WTC11 (cell line): ENCODE data around the gene ERAS. TPM values are rescaled to one million over a fixed set of nuclear protein-coding genes. Genes with fewer than 3 reads are reported as not detected.
A peak's percentile ranks its signal among the peaks of the same experiment; 100 is the strongest.

Experiments used
- ATAC-seq: fragments of 200-7000 bp; cut with Tn5 transposase; 2 replicates; pipeline ENCODE4 v1.10.0; 2021; ENCODE audit warnings: mild to moderate bottlenecking, moderate library complexity
- CTCF ChIA-PET: fragments of 300-600 bp; sonication (Branson Sonifier 250); formaldehyde crosslinking; loops from one replicate; lab custom pipeline; 2021; ENCODE audit warnings: antibody characterized with exemption; lab: Charles Lee
- POLR2A ChIA-PET: fragments of 350-600 bp; sonication (Branson Sonifier 250); formaldehyde crosslinking; loops from one replicate; lab custom pipeline; 2021; ENCODE audit warnings: antibody characterized with exemption; lab: Charles Lee
- DNase-seq: peaks from one replicate; pipeline ENCODE4 v3.0.0; 2021; ENCODE audit warnings: low spot score
- H3K27ac Mint-ChIP-seq: 2 replicates; pipeline ENCODE4 v1.8.0; 2021; ENCODE audit warnings: mixed read lengths
- H3K27me3 Mint-ChIP-seq: 2 replicates; pipeline ENCODE4 v1.8.0; 2021; ENCODE audit warnings: low read depth, mild to moderate bottlenecking, moderate library complexity, mixed read lengths
- H3K36me3 Mint-ChIP-seq: 2 replicates; pipeline ENCODE4 v1.8.0; 2021; ENCODE audit warnings: mixed read lengths
- H3K4me1 Mint-ChIP-seq: 2 replicates; pipeline ENCODE4 v1.8.0; 2022; ENCODE audit warnings: mixed read lengths
- H3K4me3 Mint-ChIP-seq: 2 replicates; pipeline ENCODE4 v1.8.0; 2021; ENCODE audit warnings: mild to moderate bottlenecking, moderate library complexity, mixed read lengths
- H3K9me3 Mint-ChIP-seq: 2 replicates; pipeline ENCODE4 v1.8.0; 2021; ENCODE audit warnings: mixed read lengths
- ETV6 ChIP-seq: sonication (generic); formaldehyde crosslinking; IDR thresholded peaks from 2 replicates; pipeline ENCODE4 v1.8.1; 2022; ENCODE audit warnings: mild to moderate bottlenecking, missing genetic modification reagents
- FOXJ3 ChIP-seq: sonication (generic); formaldehyde crosslinking; IDR thresholded peaks from 2 replicates; pipeline ENCODE4 v1.9.0; 2021; ENCODE audit warnings: missing genetic modification reagents, mild to moderate bottlenecking, borderline replicate concordance
- GTF2I ChIP-seq: fragments of 250-450 bp; sonication (Bioruptor Pico); conservative IDR thresholded peaks from 2 replicates; pipeline ENCODE4 v1.4.0; 2021; ENCODE audit warnings: mild to moderate bottlenecking
- HMGA2 ChIP-seq: fragments of 250-450 bp; sonication (Bioruptor Pico); IDR thresholded peaks from 2 replicates; pipeline ENCODE4 v1.4.0; 2021; ENCODE audit warnings: mild to moderate bottlenecking, moderate library complexity
- MLX ChIP-seq: sonication (generic); formaldehyde crosslinking; IDR thresholded peaks from 2 replicates; pipeline ENCODE4 v1.8.1; 2023; ENCODE audit warnings: mild to moderate bottlenecking, missing genetic modification reagents, moderate library complexity
- NFYB ChIP-seq: sonication (generic); formaldehyde crosslinking; conservative IDR thresholded peaks from 2 replicates; pipeline ENCODE4 v1.8.0; 2022; ENCODE audit warnings: low read depth, missing genetic modification reagents
- PRRX2 ChIP-seq: fragments of 250-450 bp; sonication (Bioruptor Pico); IDR thresholded peaks from 2 replicates; pipeline ENCODE4 v1.8.0; 2021; ENCODE audit warnings: mild to moderate bottlenecking
- RORB ChIP-seq: fragments of 250-450 bp; sonication (Bioruptor Pico); IDR thresholded peaks from 2 replicates; pipeline ENCODE4 v1.9.0; 2021; ENCODE audit warnings: mild to moderate bottlenecking
- SMAD3 ChIP-seq: sonication (generic); formaldehyde crosslinking; IDR thresholded peaks from 2 replicates; pipeline ENCODE4 v1.8.0; 2022; ENCODE audit warnings: missing genetic modification reagents, mild to moderate bottlenecking, borderline replicate concordance
- TCF7 ChIP-seq: sonication (generic); formaldehyde crosslinking; IDR thresholded peaks from 2 replicates; pipeline ENCODE4 v1.8.0; 2022; ENCODE audit warnings: mild to moderate bottlenecking, low read depth, missing genetic modification reagents, moderate library complexity
- ZBTB21 ChIP-seq: sonication (generic); formaldehyde crosslinking; IDR thresholded peaks from 2 replicates; pipeline ENCODE4 v1.8.1; 2023; ENCODE audit warnings: mild to moderate bottlenecking, missing genetic modification reagents, borderline replicate concordance
- ZBTB43 ChIP-seq: sonication (generic); formaldehyde crosslinking; IDR thresholded peaks from 2 replicates; pipeline ENCODE4 v1.8.1; 2023; ENCODE audit warnings: mild to moderate bottlenecking, missing genetic modification reagents
- ZNF671 ChIP-seq: fragments of 250-450 bp; sonication (Bioruptor Pico); IDR thresholded peaks from 2 replicates; pipeline ENCODE4 v1.8.0; 2021; ENCODE audit warnings: mild to moderate bottlenecking
- total RNA-seq: library from RNA; stranded (reverse); gene quantifications from 3 replicates; pipeline ENCODE4 v1.2.3, GENCODE V29; 2021
- TF ChIP-seq, protein P1 (sequence below): sonication (generic); formaldehyde crosslinking; IDR thresholded peaks from 2 replicates; pipeline ENCODE4 v1.8.1; 2022; ENCODE audit warnings: low read depth, missing genetic modification reagents, borderline replicate concordance
- TF ChIP-seq, protein P2 (sequence below): sonication (generic); formaldehyde crosslinking; IDR thresholded peaks from 2 replicates; pipeline ENCODE4 v1.8.1; 2022; ENCODE audit warnings: mild to moderate bottlenecking, missing genetic modification reagents, moderate library complexity, borderline replicate concordance
- TF ChIP-seq, protein P3 (sequence below): sonication (generic); formaldehyde crosslinking; IDR thresholded peaks from 2 replicates; pipeline ENCODE4 v1.8.0; 2022; ENCODE audit warnings: mild to moderate bottlenecking, missing genetic modification reagents
- TF ChIP-seq, protein P4 (sequence below): fragments of 250-450 bp; sonication (Bioruptor Pico); conservative IDR thresholded peaks from 2 replicates; pipeline ENCODE4 v1.9.0; 2021; ENCODE audit warnings: mild to moderate bottlenecking
- TF ChIP-seq, protein P5 (sequence below): sonication (generic); formaldehyde crosslinking; IDR thresholded peaks from 2 replicates; pipeline ENCODE4 v1.8.1; 2022; ENCODE audit warnings: missing genetic modification reagents, borderline replicate concordance

The ERAS gene
- total RNA-seq, 1 experiment from 2014 or later, result not detected

DNA sequence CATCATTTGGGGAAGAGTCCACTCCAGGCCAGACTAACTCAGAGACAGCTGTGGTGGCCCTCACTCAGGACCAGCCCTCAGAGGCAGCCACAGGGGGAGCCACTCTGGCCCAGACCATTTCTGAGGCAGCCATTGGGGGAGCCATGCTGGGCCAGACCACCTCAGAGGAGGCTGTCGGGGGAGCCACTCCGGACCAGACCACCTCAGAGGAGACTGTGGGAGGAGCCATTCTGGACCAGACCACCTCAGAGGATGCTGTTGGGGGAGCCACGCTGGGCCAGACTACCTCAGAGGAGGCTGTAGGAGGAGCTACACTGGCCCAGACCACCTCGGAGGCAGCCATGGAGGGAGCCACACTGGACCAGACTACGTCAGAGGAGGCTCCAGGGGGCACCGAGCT is 3.3 kb upstream of the ERAS start:
- Mint-ChIP-seq H3K4me1 (peaks cover 6% of the 10 kb centered on the region), H3K4me3 (no peak overlapping the region), H3K9me3 (no peaks in the 10 kb centered on the region), H3K27ac (no peak overlapping the region), H3K27me3 (no peaks in the 10 kb centered on the region), H3K36me3 (peaks cover 9% of the 10 kb centered on the region)
- ChIA-PET CTCF (interaction anchor here (0.6 to 0.9 kb wide), 2 partner anchors 9 to 175 kb away, joined by 3 read pairs; no protein-coding TSS in a partner anchor), POLR2A (interaction anchor here (0.5 kb wide), 1 partner anchor 276 kb away, joined by 3 read pairs; no protein-coding TSS in a partner anchor)
- TF ChIP-seq ETV6 (CRISPR knock-in tag) (no peak), FOXJ3 (CRISPR knock-in tag) (no peak), RORB (CRISPR knock-in tag) (no peak), GTF2I (no peak), ZBTB21 (CRISPR knock-in tag) (no peak), NFYB (CRISPR knock-in tag) (no peak), HMGA2 (CRISPR knock-in tag) (no peak), PRRX2 (no peak), SMAD3 (CRISPR knock-in tag) (no peak), MLX (CRISPR knock-in tag) (no peak), TCF7 (CRISPR knock-in tag) (no peak), ZBTB43 (CRISPR knock-in tag) (no peak), ZNF671 (CRISPR knock-in tag) (no peak)
- TF ChIP-seq, protein P1, sequence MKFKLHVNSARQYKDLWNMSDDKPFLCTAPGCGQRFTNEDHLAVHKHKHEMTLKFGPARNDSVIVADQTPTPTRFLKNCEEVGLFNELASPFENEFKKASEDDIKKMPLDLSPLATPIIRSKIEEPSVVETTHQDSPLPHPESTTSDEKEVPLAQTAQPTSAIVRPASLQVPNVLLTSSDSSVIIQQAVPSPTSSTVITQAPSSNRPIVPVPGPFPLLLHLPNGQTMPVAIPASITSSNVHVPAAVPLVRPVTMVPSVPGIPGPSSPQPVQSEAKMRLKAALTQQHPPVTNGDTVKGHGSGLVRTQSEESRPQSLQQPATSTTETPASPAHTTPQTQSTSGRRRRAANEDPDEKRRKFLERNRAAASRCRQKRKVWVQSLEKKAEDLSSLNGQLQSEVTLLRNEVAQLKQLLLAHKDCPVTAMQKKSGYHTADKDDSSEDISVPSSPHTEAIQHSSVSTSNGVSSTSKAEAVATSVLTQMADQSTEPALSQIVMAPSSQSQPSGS (CRISPR knock-in tag), result no peak
- TF ChIP-seq, protein P2, sequence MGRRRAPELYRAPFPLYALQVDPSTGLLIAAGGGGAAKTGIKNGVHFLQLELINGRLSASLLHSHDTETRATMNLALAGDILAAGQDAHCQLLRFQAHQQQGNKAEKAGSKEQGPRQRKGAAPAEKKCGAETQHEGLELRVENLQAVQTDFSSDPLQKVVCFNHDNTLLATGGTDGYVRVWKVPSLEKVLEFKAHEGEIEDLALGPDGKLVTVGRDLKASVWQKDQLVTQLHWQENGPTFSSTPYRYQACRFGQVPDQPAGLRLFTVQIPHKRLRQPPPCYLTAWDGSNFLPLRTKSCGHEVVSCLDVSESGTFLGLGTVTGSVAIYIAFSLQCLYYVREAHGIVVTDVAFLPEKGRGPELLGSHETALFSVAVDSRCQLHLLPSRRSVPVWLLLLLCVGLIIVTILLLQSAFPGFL (CRISPR knock-in tag), result no peak
- TF ChIP-seq, protein P3, sequence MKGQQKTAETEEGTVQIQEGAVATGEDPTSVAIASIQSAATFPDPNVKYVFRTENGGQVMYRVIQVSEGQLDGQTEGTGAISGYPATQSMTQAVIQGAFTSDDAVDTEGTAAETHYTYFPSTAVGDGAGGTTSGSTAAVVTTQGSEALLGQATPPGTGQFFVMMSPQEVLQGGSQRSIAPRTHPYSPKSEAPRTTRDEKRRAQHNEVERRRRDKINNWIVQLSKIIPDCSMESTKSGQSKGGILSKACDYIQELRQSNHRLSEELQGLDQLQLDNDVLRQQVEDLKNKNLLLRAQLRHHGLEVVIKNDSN (CRISPR knock-in tag), result no peak
- TF ChIP-seq, protein P4, sequence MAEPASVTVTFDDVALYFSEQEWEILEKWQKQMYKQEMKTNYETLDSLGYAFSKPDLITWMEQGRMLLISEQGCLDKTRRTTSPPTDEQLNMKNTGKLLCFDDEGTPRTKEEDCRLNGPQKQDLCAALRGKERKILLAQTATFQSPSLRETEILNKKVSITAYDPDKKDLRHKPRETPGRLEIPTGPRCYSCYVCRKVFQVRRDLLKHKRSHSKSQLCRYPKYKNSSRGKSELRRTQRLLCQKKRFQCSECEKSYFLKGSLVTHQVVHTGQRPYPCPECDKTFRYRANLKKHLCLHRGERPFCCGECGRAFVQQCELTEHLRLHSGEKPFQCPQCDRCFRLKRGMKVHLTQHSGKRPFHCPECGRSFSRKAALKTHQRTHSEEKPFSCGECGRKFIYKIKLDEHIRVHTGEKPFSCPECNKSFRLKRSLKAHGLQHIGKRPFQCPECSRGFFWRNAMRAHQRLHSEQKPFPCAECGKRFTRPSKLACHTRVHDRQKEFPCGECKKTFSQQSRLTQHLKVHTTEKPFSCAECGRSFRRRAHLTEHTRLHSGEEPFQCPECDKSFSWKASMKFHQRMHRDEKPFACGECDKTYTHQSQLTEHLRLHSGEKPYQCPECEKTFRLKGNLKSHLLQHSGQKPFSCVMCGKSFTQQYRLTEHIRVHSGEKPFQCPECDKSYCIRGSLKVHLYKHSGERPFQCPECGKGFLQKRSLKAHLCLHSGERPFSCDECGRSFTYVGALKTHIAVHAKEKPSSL (CRISPR knock-in tag), result no peak
- TF ChIP-seq, protein P5, sequence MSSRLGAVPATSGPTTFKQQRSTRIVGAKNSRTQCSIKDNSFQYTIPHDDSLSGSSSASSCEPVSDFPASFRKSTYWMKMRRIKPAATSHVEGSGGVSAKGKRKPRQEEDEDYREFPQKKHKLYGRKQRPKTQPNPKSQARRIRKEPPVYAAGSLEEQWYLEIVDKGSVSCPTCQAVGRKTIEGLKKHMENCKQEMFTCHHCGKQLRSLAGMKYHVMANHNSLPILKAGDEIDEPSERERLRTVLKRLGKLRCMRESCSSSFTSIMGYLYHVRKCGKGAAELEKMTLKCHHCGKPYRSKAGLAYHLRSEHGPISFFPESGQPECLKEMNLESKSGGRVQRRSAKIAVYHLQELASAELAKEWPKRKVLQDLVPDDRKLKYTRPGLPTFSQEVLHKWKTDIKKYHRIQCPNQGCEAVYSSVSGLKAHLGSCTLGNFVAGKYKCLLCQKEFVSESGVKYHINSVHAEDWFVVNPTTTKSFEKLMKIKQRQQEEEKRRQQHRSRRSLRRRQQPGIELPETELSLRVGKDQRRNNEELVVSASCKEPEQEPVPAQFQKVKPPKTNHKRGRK, result no peak
- DNase-seq (peak; percentile 18), ATAC-seq (peak; percentile 63)
